H9 (cell line): ENCODE results near the gene NKD1. TPM values are rescaled to one million over a fixed set of nuclear protein-coding genes. Genes with fewer than 3 reads are reported as not detected.
A peak's percentile ranks its signal among the peaks of the same experiment; 100 is the strongest.

Source experiments
- DNase-seq: peaks from one replicate; pipeline ENCODE4 v3.0.0-alpha.2; 2017
- H2AFZ ChIP-seq: one replicate; pipeline ENCODE4 v1.6.1; 2013; ENCODE audit warnings: mild to moderate bottlenecking, low read length, control low read depth, moderate library complexity
- H2AK5ac ChIP-seq: 2 replicates; pipeline ENCODE4 v1.6.1; 2013; ENCODE audit warnings: low read length, control low read depth, mixed read lengths; ENCODE audit not compliant: insufficient read length
- H2BK120ac ChIP-seq: one replicate; pipeline ENCODE4 v1.6.1; 2013; ENCODE audit warnings: low read depth, mild to moderate bottlenecking, low read length, control low read depth, inconsistent platforms; ENCODE audit not compliant: poor library complexity, severe bottlenecking
- H2BK12ac ChIP-seq: 2 replicates; pipeline ENCODE4 v1.6.1; 2013; ENCODE audit warnings: low read length, control low read depth, mixed read lengths, low read depth; ENCODE audit not compliant: insufficient read length
- H2BK15ac ChIP-seq: 2 replicates; pipeline ENCODE4 v1.6.1; 2013; ENCODE audit warnings: low read depth, low read length, control low read depth
- H2BK20ac ChIP-seq: one replicate; pipeline ENCODE4 v1.6.1; 2013; ENCODE audit warnings: low read depth, mild to moderate bottlenecking, low read length, control low read depth, inconsistent platforms; ENCODE audit not compliant: poor library complexity, severe bottlenecking
- H2BK5ac ChIP-seq: 2 replicates; pipeline ENCODE4 v1.6.1; 2013; ENCODE audit warnings: low read length, control low read depth, mixed read lengths; ENCODE audit not compliant: insufficient read length
- H3K14ac ChIP-seq: 2 replicates; pipeline ENCODE4 v1.6.1; 2013; ENCODE audit warnings: low read length, control low read depth; ENCODE audit not compliant: insufficient read depth
- H3K18ac ChIP-seq: 2 replicates; pipeline ENCODE4 v1.6.1; 2013; ENCODE audit warnings: low read depth, mild to moderate bottlenecking, mixed read lengths, low read length, control low read depth; ENCODE audit not compliant: insufficient read length
- H3K23ac ChIP-seq: 2 replicates; pipeline ENCODE4 v1.6.1; 2013; ENCODE audit warnings: low read length, control low read depth, mixed read lengths, low read depth; ENCODE audit not compliant: insufficient read length
- H3K23me2 ChIP-seq: 2 replicates; pipeline ENCODE4 v1.6.1; 2013; ENCODE audit warnings: low read depth, mild to moderate bottlenecking, mixed read lengths, low read length, control low read depth; ENCODE audit not compliant: insufficient read length, poor library complexity, severe bottlenecking
- H3K27ac ChIP-seq: 2 replicates; pipeline ENCODE4 v1.5.1; 2013; ENCODE audit warnings: low read length, control low read depth, mixed read lengths, low read depth; ENCODE audit not compliant: insufficient read length
- H3K27me3 ChIP-seq: 2 replicates; pipeline ENCODE4 v1.6.1; 2013; ENCODE audit warnings: low read length, control low read depth, inconsistent platforms; ENCODE audit not compliant: insufficient read depth
- H3K4ac ChIP-seq: 2 replicates; pipeline ENCODE4 v1.6.1; 2013; ENCODE audit warnings: low read depth, mild to moderate bottlenecking, control low read depth, inconsistent platforms, low read length, moderate library complexity
- H3K4me1 ChIP-seq: 2 replicates; pipeline ENCODE4 v1.6.1; 2013; ENCODE audit warnings: low read length, control low read depth, inconsistent platforms; ENCODE audit not compliant: insufficient read depth
- H3K4me2 ChIP-seq: 2 replicates; pipeline ENCODE4 v1.6.1; 2013; ENCODE audit warnings: low read length, control low read depth, mixed read lengths; ENCODE audit not compliant: insufficient read length, insufficient read depth
- H3K56ac ChIP-seq: 2 replicates; pipeline ENCODE4 v1.6.1; 2013; ENCODE audit warnings: low read depth, mild to moderate bottlenecking, mixed read lengths, low read length, control low read depth; ENCODE audit not compliant: insufficient read length
- H3K79me1 ChIP-seq: 2 replicates; pipeline ENCODE4 v1.6.1; 2013; ENCODE audit warnings: low read depth, mild to moderate bottlenecking, moderate library complexity, low read length, control low read depth, inconsistent platforms; ENCODE audit not compliant: insufficient read depth, poor library complexity, severe bottlenecking
- H3K79me2 ChIP-seq: 2 replicates; pipeline ENCODE4 v1.6.1; 2013; ENCODE audit warnings: low read length, control low read depth, inconsistent platforms; ENCODE audit not compliant: insufficient read depth
- H3K9ac ChIP-seq: 2 replicates; pipeline ENCODE4 v1.6.1; 2013; ENCODE audit warnings: low read length, control low read depth, mixed read lengths; ENCODE audit not compliant: insufficient read length; ENCODE audit errors: extremely low read depth
- H3K9me3 ChIP-seq: one replicate; pipeline ENCODE4 v1.6.1; 2013; ENCODE audit warnings: low read depth, low read length, inconsistent platforms; ENCODE audit not compliant: control insufficient read depth
- H3T11ph ChIP-seq: one replicate; pipeline ENCODE4 v1.6.1; 2013; ENCODE audit warnings: mild to moderate bottlenecking, low read length, control low read depth, inconsistent platforms
- H4K20me1 ChIP-seq: one replicate; pipeline ENCODE4 v1.6.1; 2013; ENCODE audit not compliant: control insufficient read depth, insufficient read length, insufficient read depth
- H4K5ac ChIP-seq: 2 replicates; pipeline ENCODE4 v1.6.1; 2013; ENCODE audit warnings: low read depth, mild to moderate bottlenecking, mixed read lengths, low read length, control low read depth; ENCODE audit not compliant: insufficient read length
- H4K8ac ChIP-seq: replicated peaks from 2 replicates; pipeline ENCODE4 v1.6.1; 2013; ENCODE audit warnings: low read length, control low read depth, mixed read lengths, low read depth; ENCODE audit not compliant: insufficient read length
- H4K91ac ChIP-seq: 2 replicates; pipeline ENCODE4 v1.6.1; 2013; ENCODE audit warnings: low read depth, mild to moderate bottlenecking, moderate library complexity, mixed read lengths, low read length, control low read depth; ENCODE audit not compliant: insufficient read length
- H3K27ac Mint-ChIP-seq, 3 experiments: 2 replicates in 2 of 3; 3 replicates in 1 of 3; pipeline ENCODE4 v1.8.0; 2020 to 2021; ENCODE audit warnings: mixed read lengths in 3 of 3, mild to moderate bottlenecking in 1 of 3, moderate library complexity in 1 of 3
- H3K27me3 Mint-ChIP-seq: 2 replicates; pipeline ENCODE4 v1.8.0; 2021; ENCODE audit warnings: low read depth, mild to moderate bottlenecking, moderate library complexity, mixed read lengths
- H3K36me3 Mint-ChIP-seq, 3 experiments: 2 replicates in 2 of 3; 3 replicates in 1 of 3; pipeline ENCODE4 v1.8.0; 2020 to 2021; ENCODE audit warnings: low read depth in 3 of 3, mixed read lengths in 3 of 3; ENCODE audit not compliant: insufficient read depth in 1 of 3
- H3K4me1 Mint-ChIP-seq, 2 experiments: 2 replicates each; pipeline ENCODE4 v1.8.0; 2020; ENCODE audit warnings: mixed read lengths in 2 of 2
- H3K4me3 Mint-ChIP-seq, 2 experiments: 2 replicates in 1 of 2; 3 replicates in 1 of 2; pipeline ENCODE4 v1.8.0; 2020 to 2021; ENCODE audit warnings: mild to moderate bottlenecking in 2 of 2, mixed read lengths in 2 of 2, moderate library complexity in 1 of 2
- H3K9me3 Mint-ChIP-seq, 2 experiments: 2 replicates in 1 of 2; 3 replicates in 1 of 2; pipeline ENCODE4 v1.8.0; 2020; ENCODE audit warnings: mild to moderate bottlenecking in 2 of 2, mixed read lengths in 2 of 2, moderate library complexity in 1 of 2
- WGBS: extraction: QIAGEN DNeasy Blood & Tissue Kit; methylation state at CpG from one replicate; pipeline ENCODE4 v1.1.7; 2013; ENCODE audit warnings: missing lambda C conversion rate, low lambda C conversion rate, mixed read lengths; ENCODE audit not compliant: insufficient read length; ENCODE audit errors: extremely low coverage; 5-methylcytosine and 5-hydroxymethylcytosine counted together
- total RNA-seq: library from RNA; stranded (reverse); gene quantifications from 2 replicates; pipeline ENCODE4 v1.2.1, GENCODE V29; 2021
- TF ChIP-seq, protein P1 (sequence below): fragments of 200-600 bp; sonication (generic); conservative IDR thresholded peaks from 3 replicates; pipeline ENCODE4 v1.8.0; 2021; ENCODE audit warnings: antibody characterized with exemption, mild to moderate bottlenecking

The NKD1 gene
- total RNA-seq, 1 experiment from 2014 or later = 1.9 TPM

DNA sequence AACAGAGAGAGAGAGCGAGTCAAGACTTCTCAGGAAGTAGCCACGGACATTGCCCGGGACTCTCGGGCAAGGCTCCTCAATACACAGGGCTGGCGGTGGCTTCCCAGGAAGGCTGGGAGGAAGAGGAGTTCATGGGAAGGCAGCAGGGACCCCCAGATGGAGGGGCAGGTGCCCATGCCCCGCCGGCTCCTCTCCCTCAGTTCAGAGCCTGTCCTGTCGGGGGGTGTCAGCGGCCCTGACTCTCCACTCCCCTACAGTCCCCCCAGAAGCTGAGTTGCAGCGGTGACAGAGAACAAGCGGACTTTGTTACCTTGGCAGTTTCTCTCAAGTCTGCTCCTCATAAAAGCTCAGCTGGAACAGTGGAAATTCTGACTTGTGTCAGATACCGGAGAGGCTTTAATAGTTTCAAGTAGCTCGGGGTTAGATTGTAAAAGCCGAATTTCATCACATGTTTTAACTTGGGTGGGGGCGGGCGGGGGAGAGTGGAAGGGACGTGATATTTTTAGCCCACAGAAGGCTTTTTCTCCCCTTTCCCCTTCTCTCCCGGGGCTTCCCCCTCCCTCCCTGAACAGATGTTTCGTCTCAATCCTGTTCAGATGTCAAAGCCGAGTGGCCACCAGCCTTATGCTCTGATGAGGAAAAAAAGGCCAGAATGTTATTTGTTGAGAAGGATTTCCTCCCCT, 65.2 kb downstream of the NKD1 start:
- Histone ChIP-seq H4K8ac (no peak overlapping the region), H3T11ph (no peak overlapping the region), H4K5ac (no peak overlapping the region), H3K79me2 (no peaks in the 10 kb centered on the region), H3K79me1 (no peaks in the 10 kb centered on the region), H2AK5ac (no peak overlapping the region), H3K23ac (no peak overlapping the region), H2BK5ac (no peak overlapping the region), H3K27ac (no peak overlapping the region), H4K91ac (no peak overlapping the region), H3K23me2 (no peaks in the 10 kb centered on the region), H2BK15ac (no peak overlapping the region), H2BK12ac (no peak overlapping the region), H3K9ac (no peak overlapping the region), H3K4ac (no peak overlapping the region), H4K20me1 (no peaks in the 10 kb centered on the region), H2BK20ac (no peak overlapping the region), H3K56ac (no peak overlapping the region), H3K4me1 (no peaks in the 10 kb centered on the region), H2BK120ac (no peak overlapping the region), H3K18ac (no peak overlapping the region), H3K14ac (no peak overlapping the region; the same call in 1 of the 2 replicates), H3K9me3 (no peaks in the 10 kb centered on the region), H2AFZ (no peak overlapping the region), H3K27me3 (no peaks in the 10 kb centered on the region), H3K4me2 (no peak overlapping the region)
- DNase-seq = no peak
- Mint-ChIP-seq H3K9me3 (no peaks in the 10 kb centered on the region), H3K4me1 (peaks cover 32 to 40% of the 10 kb centered on the region in 2 experiments), H3K4me3 (no peak overlapping the region), H3K27ac (peak overlapping the region in 1 of 3 experiments; percentile 24; a peak in 1 of 7 replicates), H3K27me3 (peaks cover 25% of the 10 kb centered on the region), H3K36me3 (no peaks in the 10 kb centered on the region; a peak in 1 of 7 replicates)
- no CpG with 5 or more reads among the region's 20 CpGs for WGBS
- TF ChIP-seq, protein P1, sequence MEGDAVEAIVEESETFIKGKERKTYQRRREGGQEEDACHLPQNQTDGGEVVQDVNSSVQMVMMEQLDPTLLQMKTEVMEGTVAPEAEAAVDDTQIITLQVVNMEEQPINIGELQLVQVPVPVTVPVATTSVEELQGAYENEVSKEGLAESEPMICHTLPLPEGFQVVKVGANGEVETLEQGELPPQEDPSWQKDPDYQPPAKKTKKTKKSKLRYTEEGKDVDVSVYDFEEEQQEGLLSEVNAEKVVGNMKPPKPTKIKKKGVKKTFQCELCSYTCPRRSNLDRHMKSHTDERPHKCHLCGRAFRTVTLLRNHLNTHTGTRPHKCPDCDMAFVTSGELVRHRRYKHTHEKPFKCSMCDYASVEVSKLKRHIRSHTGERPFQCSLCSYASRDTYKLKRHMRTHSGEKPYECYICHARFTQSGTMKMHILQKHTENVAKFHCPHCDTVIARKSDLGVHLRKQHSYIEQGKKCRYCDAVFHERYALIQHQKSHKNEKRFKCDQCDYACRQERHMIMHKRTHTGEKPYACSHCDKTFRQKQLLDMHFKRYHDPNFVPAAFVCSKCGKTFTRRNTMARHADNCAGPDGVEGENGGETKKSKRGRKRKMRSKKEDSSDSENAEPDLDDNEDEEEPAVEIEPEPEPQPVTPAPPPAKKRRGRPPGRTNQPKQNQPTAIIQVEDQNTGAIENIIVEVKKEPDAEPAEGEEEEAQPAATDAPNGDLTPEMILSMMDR = no peak
